ENCODE results near the gene HBA2.
A peak's percentile ranks its signal among the peaks of the same experiment; 100 is the strongest.
"Not testable (repeated sequence)": the region's sequence is repeated elsewhere in the genome, so short reads cannot be mapped to it uniquely, and the experiment has no call there.

The HBA2 gene

GRCh38 chr16:194516-194915, 21.8 kb downstream of the HBA2 start:
- no peak for TF ChIP-seq CTCF (IDR thresholded peaks at IDR 0.05; ENCODE audit: control insufficient read depth, insufficient read depth, low read depth, low read length, missing control alignments)
- no peak for DNase-seq (ENCODE audit: low read depth)

GRCh38 chr16:200388-200787, 27.7 kb downstream of the HBA2 start:
- DNase-seq (ENCODE audit: low read depth) = peak; percentile 52
- no peak for TF ChIP-seq CTCF (IDR thresholded peaks at IDR 0.05; ENCODE audit: control insufficient read depth, insufficient read depth, low read depth, low read length, missing control alignments)
- no peak overlapping the region for H3K4me3 ChIP-seq (ENCODE audit: control insufficient read depth, low read depth, low read length)

More at GRCh38 chr16:194516-194915, 21.8 kb downstream of the HBA2 start:
- no peak overlapping the region for H3K4me3 ChIP-seq (ENCODE audit: control insufficient read depth, low read depth, low read length)

- DNase-seq (ENCODE audit: low read depth) = no peak
- H3K4me3 ChIP-seq (ENCODE audit: control insufficient read depth, low read depth, low read length) = no peak overlapping the region
- TF ChIP-seq CTCF (IDR thresholded peaks at IDR 0.05; ENCODE audit: control insufficient read depth, insufficient read depth, low read depth, low read length, missing control alignments) = no peak
Observed at GRCh38 chr16:203246-203645, 30.6 kb downstream of the HBA2 start.

- not testable (repeated sequence) for DNase-seq (ENCODE audit: low read depth); H3K4me3 ChIP-seq (ENCODE audit: control insufficient read depth, low read depth, low read length)
Observed at GRCh38 chr16:204046-204445, 31.4 kb downstream of the HBA2 start.

- DNase-seq (ENCODE audit: low read depth); H3K4me3 ChIP-seq (ENCODE audit: control insufficient read depth, low read depth, low read length): not testable (repeated sequence)
Observed at GRCh38 chr16:209359-209758, 36.7 kb downstream of the HBA2 start.

GRCh38 chr16:211631-212180, 39.0 kb downstream of the HBA2 start:
- not testable (repeated sequence) for H3K4me3 ChIP-seq (ENCODE audit: control insufficient read depth, low read depth, low read length); DNase-seq (ENCODE audit: low read depth)

GRCh38 chr16:212999-213398, 40.3 kb downstream of the HBA2 start:
- no peak for DNase-seq (ENCODE audit: low read depth)
- H3K4me3 ChIP-seq (ENCODE audit: control insufficient read depth, low read depth, low read length) = no peak overlapping the region
- no peak for TF ChIP-seq CTCF (IDR thresholded peaks at IDR 0.05; ENCODE audit: control insufficient read depth, insufficient read depth, low read depth, low read length, missing control alignments)

GRCh38 chr16:220021-220420, 47.3 kb downstream of the HBA2 start:
- no peak overlapping the region for H3K4me3 ChIP-seq (ENCODE audit: control insufficient read depth, low read depth, low read length)
- TF ChIP-seq CTCF (IDR thresholded peaks at IDR 0.05; ENCODE audit: control insufficient read depth, insufficient read depth, low read depth, low read length, missing control alignments) = no peak
- DNase-seq (ENCODE audit: low read depth) = no peak

Measured in AG09309 (cell line).